ENCODE results near the gene AMACR. TPM values are rescaled to one million over a fixed set of nuclear protein-coding genes. Genes with fewer than 3 reads are reported as not detected.

AMACR gene
- total and polyA plus RNA-seq, 2 of the 8 experiments (the other 6 are each of a cell fraction or from before 2014, with no cell fraction given), result 9.1 to 12.6 TPM

GRCh38 chr5:33968211-33969005 lies 39.4 kb downstream of the AMACR start:
- no peak for DNase-seq (ENCODE audit: low read depth in 1 of 2, low spot score in 2 of 2)
- H4K8ac ChIP-seq (ENCODE audit: extremely low read depth, insufficient read depth, low read length), result no peak overlapping the region
- no peak overlapping the region for H3K4ac ChIP-seq (replicated peaks; ENCODE audit: insufficient read length, low read depth, low read length)
- ChIA-PET CTCF (ENCODE audit: partially characterized antibody) (interaction anchor here (1.0 to 4.7 kb wide), 13 partner anchors 10 to 344 kb away, joined by 3 to 46 read pairs (median 4); partner anchors contain the start of gene RXFP3), POLR2A (ENCODE audit: partially characterized antibody) (interaction anchor here (1.2 to 2.1 kb wide), 2 partner anchors 15 to 526 kb away, joined by 3 to 4 read pairs; no protein-coding TSS in a partner anchor)
- H3K14ac ChIP-seq (ENCODE audit: insufficient read length), result no peak overlapping the region
- H3K23me2 ChIP-seq (ENCODE audit: low read depth, low read length), result no peaks in the 10 kb centered on the region
- no peak overlapping the region for H3K18ac ChIP-seq (ENCODE audit: extremely low read depth, low read length)
- H2AFZ ChIP-seq (ENCODE audit: low read length), result no peak overlapping the region
- H3K79me1 ChIP-seq (ENCODE audit: low read depth, low read length), result no peaks in the 10 kb centered on the region
- H3K4me2 ChIP-seq (ENCODE audit: insufficient read depth in 1 of 2, low read depth in 2 of 2, low read length in 2 of 2), result no peak overlapping the region
- no peak overlapping the region for H3K56ac ChIP-seq (replicated peaks; ENCODE audit: insufficient read length, low read depth, low read length)
- no peak overlapping the region for H2BK5ac ChIP-seq (ENCODE audit: low read depth, low read length)
- H3K36me3 ChIP-seq (ENCODE audit: control insufficient read depth in 2 of 4, insufficient read depth in 4 of 4, low read length in 3 of 4), result no peaks in the 10 kb centered on the region
- no peak overlapping the region for H4K5ac ChIP-seq (ENCODE audit: insufficient read length, low read depth, low read length)
- no peaks in the 10 kb centered on the region for H3K9me3 ChIP-seq (ENCODE audit: insufficient read depth in 2 of 2, low read depth in 1 of 2, low read length in 1 of 2)
- TF ChIP-seq GTF2F1 (IDR thresholded peaks at IDR 0.05; ENCODE audit: borderline replicate concordance, low read depth, low read length) (no peak), CTCF (IDR thresholded peaks at IDR 0.05; ENCODE audit: control extremely low read depth in 1 of 3, insufficient read depth in 1 of 3, low read depth in 1 of 3, low read length in 3 of 3) (no peak), POLR2A (IDR thresholded peaks at IDR 0.05; ENCODE audit: control extremely low read depth in 1 of 2, low read depth in 2 of 2, low read length in 2 of 2) (no peak), RXRA (IDR thresholded peaks at IDR 0.05; ENCODE audit: insufficient read depth, low read depth, low read length) (no peak), E2F6 (IDR thresholded peaks at IDR 0.05) (no peak), CHD1 (IDR thresholded peaks at IDR 0.05; ENCODE audit: low read depth, low read length) (no peak)
- no peak overlapping the region for H2BK120ac ChIP-seq (replicated peaks; ENCODE audit: low read depth, low read length)
- FAIRE-seq, result no peak
- H3K23ac ChIP-seq (ENCODE audit: insufficient read length), result no peak overlapping the region
- H2BK12ac ChIP-seq (ENCODE audit: low read depth, low read length), result no peak overlapping the region
- no peak overlapping the region for H3K9ac ChIP-seq (replicated peaks in 1 of 4; ENCODE audit: extremely low read depth in 1 of 4, low read depth in 3 of 4, low read length in 3 of 4)
- H4K20me1 ChIP-seq (replicated peaks in 1 of 2; ENCODE audit: control insufficient read depth in 1 of 2, insufficient read depth in 2 of 2, low read length in 2 of 2), result no peaks in the 10 kb centered on the region
- H3K4me3 ChIP-seq (ENCODE audit: extremely low read depth in 1 of 4, insufficient read depth in 2 of 4, low read depth in 3 of 4, low read length in 4 of 4), result no peak overlapping the region
- H3K27me3 ChIP-seq (replicated peaks in 1 of 4; ENCODE audit: control insufficient read depth in 3 of 4, extremely low read depth in 1 of 4, insufficient read depth in 3 of 4, low read length in 3 of 4), result no peaks in the 10 kb centered on the region
- H3K27ac ChIP-seq (ENCODE audit: low read depth, low read length), result no peak overlapping the region
- H3K79me2 ChIP-seq (ENCODE audit: control insufficient read depth in 1 of 2, insufficient read depth in 2 of 2, low read length in 2 of 2), result no peaks in the 10 kb centered on the region
- H2AK5ac ChIP-seq (ENCODE audit: low read depth, low read length), result no peak overlapping the region
- H2BK20ac ChIP-seq (ENCODE audit: low read length), result no peak overlapping the region
- no peak overlapping the region for H2BK15ac ChIP-seq (ENCODE audit: low read length)
- no peaks in the 10 kb centered on the region for H3K4me1 ChIP-seq (replicated peaks in 1 of 4; ENCODE audit: control insufficient read depth in 3 of 4, insufficient read depth in 4 of 4, low read length in 3 of 4)
- H4K91ac ChIP-seq (replicated peaks; ENCODE audit: insufficient read length, low read length), result no peak overlapping the region
- 86% methylated on average over 3 of the region's 3 CpGs; no CpG with 5 or more reads in 1 of the 2 experiments for WGBS, 2 experiments (ENCODE audit: extremely low coverage in 1 of 2, insufficient coverage in 1 of 2, insufficient read length in 1 of 2, insufficient replicate concordance in 2 of 2, low coverage in 1 of 2, low lambda C conversion rate in 2 of 2, missing lambda C conversion rate in 1 of 2)

Data from H1 (cell line).